Gastroesophageal sphincter (tissue), 4 donors: ENCODE measurements around the gene ACACB. TPM values are rescaled to one million over a fixed set of nuclear protein-coding genes. Genes with fewer than 3 reads are reported as not detected.

Experiments
- ATAC-seq: fragments of 150-250 bp; one replicate; pipeline ENCODE4 v1.9.1; 2016; ENCODE audit warnings: mild to moderate bottlenecking, moderate library complexity
- H3K27ac ChIP-seq, 4 donors: fragments of 200-600 bp; sonication (generic) in 3 of 4; 1 replicate in 3 of 4; 2 replicates in 1 of 4; pipeline ENCODE4 v1.5.1; 2016 to 2019
- H3K27me3 ChIP-seq: fragments of 200-600 bp; sonication (generic); one replicate; pipeline ENCODE4 v1.5.1; 2019
- H3K36me3 ChIP-seq, 2 donors: fragments of 200-600 bp; sonication (generic); one replicate each; pipeline ENCODE4 v1.5.1; 2019; ENCODE audit warnings: control low read depth in 1 of 2
- H3K4me1 ChIP-seq, 3 donors: fragments of 200-600 bp; sonication (generic); 1 replicate in 2 of 3; 2 replicates in 1 of 3; pipeline ENCODE4 v1.5.1; 2016 to 2019; ENCODE audit warnings: control low read depth in 2 of 3
- H3K4me3 ChIP-seq, 2 donors: fragments of 200-600 bp; sonication (generic); one replicate each; pipeline ENCODE4 v1.5.1; 2019; ENCODE audit warnings: mild to moderate bottlenecking in 1 of 2, moderate library complexity in 1 of 2
- H3K9me3 ChIP-seq, 3 donors: fragments of 200-600 bp; sonication (generic); one replicate each; pipeline ENCODE4 v1.5.1; 2017 to 2019; ENCODE audit warnings: control low read depth in 2 of 3
- EP300 ChIP-seq: sonication (generic); formaldehyde crosslinking; IDR thresholded peaks from one replicate; pipeline ENCODE4 v1.6.1; 2017; ENCODE audit warnings: antibody characterized with exemption, mild to moderate bottlenecking
- POLR2A ChIP-seq, 2 donors: fragments of 450-650 bp; IDR thresholded peaks; one replicate each; pipeline ENCODE4 v1.6.1; 2017; ENCODE audit warnings: antibody characterized with exemption in 2 of 2, mild to moderate bottlenecking in 2 of 2, moderate library complexity in 1 of 2
- POLR2AphosphoS5 ChIP-seq: sonication (generic); formaldehyde crosslinking; IDR thresholded peaks from one replicate; pipeline ENCODE4 v1.6.1; 2017; ENCODE audit warnings: antibody characterized with exemption
- WGBS, 2 donors: methylation state at CpG; one replicate each; pipeline ENCODE4 v1.1.5; 2018; ENCODE audit warnings: low coverage in 1 of 2; 5-methylcytosine and 5-hydroxymethylcytosine counted together
- total RNA-seq, 4 donors: library from RNA; depleted of rRNA; stranded (reverse); fragments of >200 nt; gene quantifications; one replicate each; pipeline ENCODE4 v1.1.0, GENCODE V29; 2016
- TF ChIP-seq, protein P1 (sequence below), 4 experiments: fragments of 200-600 bp in 2 of 4; fragments of 450-650 bp in 2 of 4; sonication (generic) in 1 of 4; IDR thresholded peaks; one replicate each; pipeline ENCODE4 v1.5.1; 2017 to 2019; ENCODE audit warnings: antibody characterized with exemption in 4 of 4, mild to moderate bottlenecking in 2 of 4, moderate library complexity in 2 of 4

ACACB gene
- total RNA-seq, 4 donors from 2014 or later = 49.4 to 230 (median 138) TPM

DNA sequence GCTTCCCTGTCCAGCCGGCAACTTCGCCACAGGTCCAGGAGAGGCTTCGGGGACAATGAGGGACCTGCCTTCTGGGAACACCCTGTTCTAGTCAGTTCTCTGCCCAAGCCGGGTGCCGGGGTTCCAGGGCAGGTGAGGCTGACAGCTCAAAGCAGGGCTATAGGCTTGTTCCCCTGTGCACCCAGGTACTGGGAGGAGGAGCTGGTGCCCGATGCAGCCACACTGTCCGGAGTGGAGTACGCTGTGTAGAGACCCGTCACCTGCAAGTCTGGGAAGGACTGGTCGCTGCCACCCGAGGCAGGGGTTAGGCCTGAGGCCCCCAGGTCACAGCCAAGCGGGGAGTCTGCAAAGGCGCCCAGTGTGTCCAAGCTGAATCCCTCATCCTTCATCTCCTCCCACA lies 163.1 kb downstream of the ACACB start:
- no CpG with 5 or more reads among the region's 13 CpGs for WGBS, 2 donors
- no peaks in the 10 kb centered on the region for H3K27me3 ChIP-seq
- TF ChIP-seq POLR2A (IDR thresholded peaks at IDR 0.05) (no peak), POLR2AphosphoS5 (no peak), EP300 (no peak)
- TF ChIP-seq, protein P1, sequence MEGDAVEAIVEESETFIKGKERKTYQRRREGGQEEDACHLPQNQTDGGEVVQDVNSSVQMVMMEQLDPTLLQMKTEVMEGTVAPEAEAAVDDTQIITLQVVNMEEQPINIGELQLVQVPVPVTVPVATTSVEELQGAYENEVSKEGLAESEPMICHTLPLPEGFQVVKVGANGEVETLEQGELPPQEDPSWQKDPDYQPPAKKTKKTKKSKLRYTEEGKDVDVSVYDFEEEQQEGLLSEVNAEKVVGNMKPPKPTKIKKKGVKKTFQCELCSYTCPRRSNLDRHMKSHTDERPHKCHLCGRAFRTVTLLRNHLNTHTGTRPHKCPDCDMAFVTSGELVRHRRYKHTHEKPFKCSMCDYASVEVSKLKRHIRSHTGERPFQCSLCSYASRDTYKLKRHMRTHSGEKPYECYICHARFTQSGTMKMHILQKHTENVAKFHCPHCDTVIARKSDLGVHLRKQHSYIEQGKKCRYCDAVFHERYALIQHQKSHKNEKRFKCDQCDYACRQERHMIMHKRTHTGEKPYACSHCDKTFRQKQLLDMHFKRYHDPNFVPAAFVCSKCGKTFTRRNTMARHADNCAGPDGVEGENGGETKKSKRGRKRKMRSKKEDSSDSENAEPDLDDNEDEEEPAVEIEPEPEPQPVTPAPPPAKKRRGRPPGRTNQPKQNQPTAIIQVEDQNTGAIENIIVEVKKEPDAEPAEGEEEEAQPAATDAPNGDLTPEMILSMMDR (IDR thresholded peaks at IDR 0.05) = no peak
- no peak overlapping the region for H3K27ac ChIP-seq
- H3K36me3 ChIP-seq = no peaks in the 10 kb centered on the region
- H3K4me3 ChIP-seq = no peak overlapping the region
- H3K4me1 ChIP-seq = peaks cover 0 to 25% (median 16%) of the 10 kb centered on the region in 3 donors
- no peak for ATAC-seq
- H3K9me3 ChIP-seq = no peaks in the 10 kb centered on the region

DNA sequence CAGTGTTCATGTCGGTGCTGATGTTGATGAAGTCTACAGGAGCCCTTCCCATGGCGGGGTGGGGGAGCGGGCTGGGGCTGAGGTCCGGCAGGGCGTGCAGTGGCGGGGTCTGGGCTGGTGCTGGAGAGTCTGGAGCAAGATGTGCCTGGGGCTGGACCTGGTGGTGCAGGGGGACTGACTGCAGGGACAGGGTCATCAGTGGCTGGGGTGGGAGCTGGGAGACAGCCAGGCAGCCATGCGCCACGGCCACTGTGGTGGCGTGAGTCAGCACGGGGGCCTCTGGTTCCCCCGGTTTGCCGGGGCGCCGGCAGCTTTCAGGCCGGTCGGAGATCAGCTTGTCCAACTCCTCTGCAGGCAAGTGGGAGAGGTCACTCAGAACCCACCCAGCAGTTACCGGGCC lies 165.1 kb downstream of the ACACB start:
- Histone ChIP-seq H3K36me3 (no peaks in the 10 kb centered on the region), H3K4me1 (peaks cover 0 to 25% (median 16%) of the 10 kb centered on the region in 3 donors), H3K27ac (no peak overlapping the region), H3K9me3 (no peaks in the 10 kb centered on the region), H3K27me3 (no peaks in the 10 kb centered on the region), H3K4me3 (no peak overlapping the region)
- no peak for TF ChIP-seq POLR2AphosphoS5
- TF ChIP-seq, protein P1 (IDR thresholded peaks at IDR 0.05) = no peak
- no peak for TF ChIP-seq EP300
- TF ChIP-seq POLR2A (IDR thresholded peaks at IDR 0.05) = no peak
- 80 to 93% methylated on average over 2 to 10 of the region's 17 CpGs for WGBS, 2 donors
- no peak for ATAC-seq

DNA sequence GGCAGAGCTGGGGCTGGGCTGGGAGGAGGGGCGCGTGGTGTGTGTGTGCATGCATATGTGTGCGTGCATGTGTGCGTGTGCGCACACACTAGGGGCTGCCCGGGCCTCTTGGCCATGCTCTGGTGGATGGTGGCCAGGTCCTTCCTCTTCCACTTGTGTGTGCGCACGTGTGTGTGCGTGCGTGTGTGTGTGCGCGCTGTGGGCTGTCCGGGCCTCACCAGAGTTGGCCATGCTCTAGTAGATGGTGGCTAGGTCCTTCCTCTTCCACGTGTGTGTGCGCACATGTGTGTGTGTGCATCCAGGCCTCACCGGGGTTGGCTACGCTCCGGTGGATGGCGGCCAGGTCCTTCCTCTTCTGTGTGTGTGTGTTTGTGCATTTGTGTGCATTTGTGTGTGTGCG lies 168.0 kb downstream of the ACACB start:
- H3K4me1 ChIP-seq = peaks cover 0 to 5% (median 2%) of the 10 kb centered on the region in 3 donors
- H3K27me3 ChIP-seq = no peaks in the 10 kb centered on the region
- peak; percentile 13 for ATAC-seq
- no peak overlapping the region for H3K27ac ChIP-seq
- TF ChIP-seq POLR2AphosphoS5 (no peak), POLR2A (IDR thresholded peaks at IDR 0.05) (no peak), EP300 (no peak)
- TF ChIP-seq, protein P1 (IDR thresholded peaks at IDR 0.05) = no peak
- H3K4me3 ChIP-seq = no peak overlapping the region
- H3K36me3 ChIP-seq = no peaks in the 10 kb centered on the region
- H3K9me3 ChIP-seq = no peaks in the 10 kb centered on the region
- 88 to 100% methylated on average over 2 to 10 of the region's 20 CpGs for WGBS, 2 donors

DNA sequence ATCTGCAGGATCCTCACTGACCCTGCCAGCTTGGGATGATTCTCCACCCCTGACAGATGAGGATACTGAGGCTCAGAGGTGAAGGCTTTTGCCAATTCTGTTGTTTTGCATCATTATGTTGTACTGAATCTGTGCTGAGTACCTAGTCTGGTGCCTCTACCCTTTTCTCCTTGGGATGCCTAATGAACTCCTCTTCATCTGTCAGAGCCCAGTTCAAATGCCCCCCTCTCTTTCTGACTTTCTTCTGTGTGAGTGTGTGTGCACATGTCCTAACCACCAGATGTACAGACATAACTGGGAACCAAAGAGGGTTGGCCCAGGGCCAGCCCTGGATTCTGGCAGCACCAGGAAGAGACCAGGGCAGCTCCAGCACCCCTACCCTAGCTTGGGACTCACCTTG lies 169.9 kb downstream of the ACACB start:
- Histone ChIP-seq H3K27ac (no peak overlapping the region), H3K4me3 (no peak overlapping the region), H3K27me3 (no peaks in the 10 kb centered on the region), H3K9me3 (no peaks in the 10 kb centered on the region), H3K36me3 (no peaks in the 10 kb centered on the region), H3K4me1 (peaks cover 0 to 8% (median 5%) of the 10 kb centered on the region in 3 donors)
- TF ChIP-seq POLR2A (IDR thresholded peaks at IDR 0.05) = no peak
- TF ChIP-seq, protein P1 (IDR thresholded peaks at IDR 0.05) = no peak
- TF ChIP-seq POLR2AphosphoS5 = no peak
- no peak for TF ChIP-seq EP300
- no peak for ATAC-seq

DNA sequence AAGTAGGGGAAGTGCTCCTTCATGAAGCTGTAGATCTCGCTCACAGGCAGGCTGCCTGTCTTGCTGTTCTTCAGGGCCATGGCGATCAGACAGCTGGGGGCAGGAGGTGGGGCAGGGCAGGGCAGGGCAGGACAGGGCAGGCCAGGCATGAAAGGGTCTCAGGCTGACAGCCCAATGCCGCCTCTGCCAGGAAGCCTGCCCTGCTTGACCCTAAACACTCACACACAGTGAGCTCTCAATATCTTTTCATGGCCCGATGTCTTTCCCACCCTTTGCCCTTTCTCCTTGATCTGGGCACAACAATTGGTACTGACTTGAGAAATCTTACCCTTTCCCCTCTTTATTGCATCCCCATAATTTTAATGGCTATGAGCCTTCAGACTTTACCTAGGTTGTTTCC lies 170.3 kb downstream of the ACACB start:
- no peaks in the 10 kb centered on the region for H3K9me3 ChIP-seq
- H3K27me3 ChIP-seq = no peaks in the 10 kb centered on the region
- peaks cover 0 to 12% (median 5%) of the 10 kb centered on the region in 3 donors for H3K4me1 ChIP-seq
- TF ChIP-seq POLR2AphosphoS5 (no peak), POLR2A (IDR thresholded peaks at IDR 0.05) (no peak), EP300 (no peak)
- TF ChIP-seq, protein P1 (IDR thresholded peaks at IDR 0.05) = no peak
- H3K27ac ChIP-seq = no peak overlapping the region
- no peaks in the 10 kb centered on the region for H3K36me3 ChIP-seq
- no peak overlapping the region for H3K4me3 ChIP-seq
- no peak for ATAC-seq
- 35 to 97% methylated on average over 2 to 3 of the region's 4 CpGs for WGBS, 2 donors
